Endothelial cell of umbilical vein (primary cell): ENCODE measurements around the gene SAP30L.

Experiments used
- CTCF ChIP-seq, 2 donors: IDR thresholded peaks; 1 replicate in 1 of 2; 2 replicates in 1 of 2; pipeline ENCODE4 v1.5.1; 2011; ENCODE audit warnings: low read length in 2 of 2, mild to moderate bottlenecking in 2 of 2, moderate library complexity in 2 of 2, control low read depth in 1 of 2, inconsistent platforms in 1 of 2, low read depth in 1 of 2; ENCODE audit not compliant: insufficient read depth in 1 of 2; ENCODE audit errors: extremely low read depth in 1 of 2
- EZH2 ChIP-seq: IDR thresholded peaks from 2 replicates; pipeline ENCODE4 v1.6.1; 2012; ENCODE audit warnings: borderline replicate concordance, low read depth, mild to moderate bottlenecking, moderate library complexity, low read length, inconsistent platforms; ENCODE audit not compliant: severe bottlenecking
- POLR2A ChIP-seq: IDR thresholded peaks from 2 replicates; pipeline ENCODE4 v1.6.1; 2012; ENCODE audit warnings: low read depth, mild to moderate bottlenecking, control low read depth, low read length

- TF ChIP-seq POLR2A (no peak), CTCF (IDR thresholded peaks at IDR 0.05; ENCODE audit: extremely low read depth in 1 of 2, insufficient read depth in 1 of 2, low read depth in 1 of 2, low read length in 2 of 2) (no peak), EZH2 (no peak)
Measured at GRCh38 chr5:154455585-154455984, 9.8 kb downstream of the SAP30L start.
